Keratinocyte (primary cell): ENCODE results near the gene RERE. TPM values are rescaled to one million over a fixed set of nuclear protein-coding genes. Genes with fewer than 3 reads are reported as not detected.

Source experiments
- DNase-seq: peaks from one replicate; pipeline ENCODE4 v3.0.0-alpha.2; 2011; ENCODE audit warnings: low read depth, missing footprints, low spot score
- FAIRE-seq: peaks from 2 replicates; lab custom pipeline; 2011; peaks lifted over from hg19 to GRCh38; lab: Jason Lieb, UNC
- H2AFZ ChIP-seq: 2 replicates; pipeline ENCODE4 v1.6.0; 2012; ENCODE audit warnings: low read length, control low read depth, inconsistent platforms; ENCODE audit not compliant: control insufficient read depth
- H3K27ac ChIP-seq: 2 replicates; pipeline ENCODE4 v1.5.1; 2011; ENCODE audit warnings: low read length; ENCODE audit not compliant: control insufficient read depth, insufficient read depth
- H3K27me3 ChIP-seq: 3 replicates; pipeline ENCODE4 v1.6.0; 2011; ENCODE audit warnings: low read length; ENCODE audit not compliant: control insufficient read depth, insufficient read depth; ENCODE audit errors: extremely low read depth
- H3K36me3 ChIP-seq, 2 experiments: 2 replicates in 1 of 2; 3 replicates in 1 of 2; pipeline ENCODE4 v1.5.1; 2011; ENCODE audit warnings: low read length in 2 of 2, mild to moderate bottlenecking in 1 of 2; ENCODE audit not compliant: control insufficient read depth in 2 of 2, insufficient read depth in 2 of 2; ENCODE audit errors: extremely low read depth in 1 of 2
- H3K4me1 ChIP-seq: 3 replicates; pipeline ENCODE4 v1.5.1; 2011; ENCODE audit warnings: low read length; ENCODE audit not compliant: control insufficient read depth, insufficient read depth; ENCODE audit errors: extremely low read depth
- H3K4me2 ChIP-seq: 3 replicates; pipeline ENCODE4 v1.6.0; 2011; ENCODE audit warnings: low read depth, low read length; ENCODE audit not compliant: control insufficient read depth, insufficient read depth; ENCODE audit errors: extremely low read depth
- H3K4me3 ChIP-seq, 3 experiments: fragments of 200-600 bp in 1 of 3; sonication (generic) in 1 of 3; 2 replicates in 2 of 3; 3 replicates in 1 of 3; pipeline ENCODE4 v1.5.1; 2011 to 2016; ENCODE audit warnings: low read length in 3 of 3, mild to moderate bottlenecking in 3 of 3, control low read depth in 2 of 3, inconsistent platforms in 1 of 3, low read depth in 1 of 3, mixed read lengths in 1 of 3, mixed run types in 1 of 3, moderate library complexity in 1 of 3; ENCODE audit not compliant: control insufficient read depth in 2 of 3, insufficient read depth in 2 of 3; ENCODE audit errors: extremely low read depth in 1 of 3
- H3K79me2 ChIP-seq: 2 replicates; pipeline ENCODE4 v1.6.0; 2012; ENCODE audit warnings: low read length; ENCODE audit not compliant: control insufficient read depth, insufficient read depth
- H3K9ac ChIP-seq: 3 replicates; pipeline ENCODE4 v1.6.0; 2011; ENCODE audit warnings: low read length; ENCODE audit not compliant: control insufficient read depth, insufficient read depth; ENCODE audit errors: extremely low read depth
- H3K9me1 ChIP-seq: 3 replicates; pipeline ENCODE4 v1.6.0; 2011; ENCODE audit warnings: low read length; ENCODE audit not compliant: control insufficient read depth, insufficient read depth; ENCODE audit errors: extremely low read depth
- H3K9me3 ChIP-seq: 2 replicates; pipeline ENCODE4 v1.5.1; 2012; ENCODE audit warnings: low read depth, low read length; ENCODE audit not compliant: control insufficient read depth
- H4K20me1 ChIP-seq: 3 replicates; pipeline ENCODE4 v1.6.0; 2011; ENCODE audit warnings: low read length; ENCODE audit not compliant: control insufficient read depth, insufficient read depth; ENCODE audit errors: extremely low read depth
- EZH2 ChIP-seq: IDR thresholded peaks from one replicate; pipeline ENCODE4 v1.6.1; 2012; ENCODE audit warnings: inconsistent platforms, mild to moderate bottlenecking, low read length, moderate library complexity
- dilution Hi-C: fragments of 300-500 bp; cut with MboI; formaldehyde crosslinking; loops from one replicate; pipeline ENCODE4 v1.7.0; 2020; ENCODE audit warnings: low sequenced_read_pairs; ENCODE audit not compliant: extremely low pct_ligation_motif_present
- polyA plus RNA-seq, 5 experiments: library from polyadenylated mRNA; depleted of rRNA in 3 of 5; stranded (reverse) in 3 of 5; stranded (forward) in 1 of 5; unstranded in 1 of 5; fragments of >200 nt; gene quantifications; 1 replicate in 1 of 5; 2 replicates in 3 of 5; 3 replicates in 1 of 5; pipeline versions ENCODE4 v1.2.1 to v1.2.3, GENCODE V29; 2011 to 2012; ENCODE audit warnings: missing spikeins in 2 of 5, low read depth in 1 of 5, low replicate concordance in 1 of 5
- TF ChIP-seq, protein P1 (sequence below), 3 experiments: IDR thresholded peaks in 1 of 3; conservative IDR thresholded peaks in 1 of 3; optimal IDR thresholded peaks in 1 of 3; 2 replicates in 2 of 3; 3 replicates in 1 of 3; pipeline versions ENCODE3 to v1.5.1; 2011; ENCODE audit warnings: low read length in 3 of 3, mild to moderate bottlenecking in 3 of 3, moderate library complexity in 2 of 3, control low read depth in 1 of 3, inconsistent platforms in 1 of 3; ENCODE audit not compliant: insufficient read depth in 2 of 3; ENCODE audit errors: extremely low read depth in 1 of 3

RERE gene
- polyA plus RNA-seq, 1 donor (not counting 4 experiments of a cell fraction or from before 2014, with no cell fraction given), result 3.8 TPM

DNA sequence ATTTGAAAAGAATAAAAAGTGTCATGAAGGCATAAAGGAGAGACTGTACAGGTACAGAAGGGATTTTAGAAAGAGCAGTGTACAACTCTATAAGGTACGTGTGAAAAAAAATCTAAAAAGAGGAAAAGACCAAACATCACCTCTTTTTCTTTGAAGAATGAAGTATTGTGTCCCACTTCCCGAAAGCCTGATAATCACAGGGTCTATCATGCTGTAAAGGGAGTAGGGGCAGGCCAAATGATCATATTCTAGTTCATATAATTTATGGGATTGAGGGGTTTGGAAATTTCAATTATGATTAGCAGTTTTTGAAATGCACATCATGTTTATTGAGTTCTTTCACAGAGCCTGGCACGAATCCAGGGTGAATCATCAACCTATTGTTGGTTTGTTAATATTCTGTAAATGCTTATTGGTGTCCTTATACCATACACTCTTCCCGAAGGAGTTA, 910 bp upstream of the RERE start:
- H3K79me2 ChIP-seq, result peaks cover 24% of the 10 kb centered on the region

GRCh38 chr1:8816831-8817411, 519 bp downstream of the RERE start:
- TF ChIP-seq, protein P1, sequence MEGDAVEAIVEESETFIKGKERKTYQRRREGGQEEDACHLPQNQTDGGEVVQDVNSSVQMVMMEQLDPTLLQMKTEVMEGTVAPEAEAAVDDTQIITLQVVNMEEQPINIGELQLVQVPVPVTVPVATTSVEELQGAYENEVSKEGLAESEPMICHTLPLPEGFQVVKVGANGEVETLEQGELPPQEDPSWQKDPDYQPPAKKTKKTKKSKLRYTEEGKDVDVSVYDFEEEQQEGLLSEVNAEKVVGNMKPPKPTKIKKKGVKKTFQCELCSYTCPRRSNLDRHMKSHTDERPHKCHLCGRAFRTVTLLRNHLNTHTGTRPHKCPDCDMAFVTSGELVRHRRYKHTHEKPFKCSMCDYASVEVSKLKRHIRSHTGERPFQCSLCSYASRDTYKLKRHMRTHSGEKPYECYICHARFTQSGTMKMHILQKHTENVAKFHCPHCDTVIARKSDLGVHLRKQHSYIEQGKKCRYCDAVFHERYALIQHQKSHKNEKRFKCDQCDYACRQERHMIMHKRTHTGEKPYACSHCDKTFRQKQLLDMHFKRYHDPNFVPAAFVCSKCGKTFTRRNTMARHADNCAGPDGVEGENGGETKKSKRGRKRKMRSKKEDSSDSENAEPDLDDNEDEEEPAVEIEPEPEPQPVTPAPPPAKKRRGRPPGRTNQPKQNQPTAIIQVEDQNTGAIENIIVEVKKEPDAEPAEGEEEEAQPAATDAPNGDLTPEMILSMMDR (optimal IDR thresholded peaks at IDR 0.05 in 1 of 3, IDR thresholded peaks at IDR 0.05 in 1 of 3, conservative IDR thresholded peaks at IDR 0.05 in 1 of 3; ENCODE audit: extremely low read depth in 1 of 3, insufficient read depth in 2 of 3, low read length in 3 of 3), result no peak
- no peak for TF ChIP-seq EZH2
- peaks cover 24% of the 10 kb centered on the region for H3K79me2 ChIP-seq
- dilution Hi-C loops, result no loop called here

More for the DNA sequence above, 910 bp upstream of the RERE start:
- Histone ChIP-seq H3K27me3 (no peaks in the 10 kb centered on the region), H3K9me1 (no peaks in the 10 kb centered on the region), H3K4me1 (peaks cover 29% of the 10 kb centered on the region), H3K4me3 (peak overlapping the region; percentile 76 to 91 (median 81)), H3K36me3 (no peaks in the 10 kb centered on the region), H3K4me2 (peak overlapping the region; percentile 99), H3K27ac (peak overlapping the region; percentile 93), H3K9me3 (no peaks in the 10 kb centered on the region), H4K20me1 (no peaks in the 10 kb centered on the region), H2AFZ (peak overlapping the region; percentile 73), H3K9ac (peak overlapping the region; percentile 98)
- DNase-seq (no peak), FAIRE-seq (peak; percentile 48)
- dilution Hi-C loops, result no loop called here
- TF ChIP-seq EZH2, result no peak
- TF ChIP-seq, protein P1 (optimal IDR thresholded peaks at IDR 0.05 in 1 of 3, IDR thresholded peaks at IDR 0.05 in 1 of 3, conservative IDR thresholded peaks at IDR 0.05 in 1 of 3; ENCODE audit: extremely low read depth in 1 of 3, insufficient read depth in 2 of 3, low read length in 3 of 3), result no peak

More at GRCh38 chr1:8816831-8817411, 519 bp downstream of the RERE start:
- Histone ChIP-seq H3K9ac (peak overlapping the region; percentile 98), H2AFZ (peak overlapping the region; percentile 86), H3K9me1 (no peaks in the 10 kb centered on the region), H3K27ac (peak overlapping the region; percentile 94), H3K4me2 (peak overlapping the region; percentile 99), H3K4me3 (peak overlapping the region; percentile 91 to 94 (median 91)), H3K36me3 (no peaks in the 10 kb centered on the region), H3K4me1 (peaks cover 21% of the 10 kb centered on the region), H4K20me1 (no peaks in the 10 kb centered on the region), H3K27me3 (no peaks in the 10 kb centered on the region), H3K9me3 (no peaks in the 10 kb centered on the region)
- FAIRE-seq, result no peak
- DNase-seq, result no peak
